Epithelial cell of proximal tubule (primary cell): ENCODE measurements around the gene CYP24A1. TPM values are rescaled to one million over a fixed set of nuclear protein-coding genes. Genes with fewer than 3 reads are reported as not detected.

Experiments used
- DNase-seq: peaks from one replicate; pipeline ENCODE4 v3.0.0-alpha.2; 2011; ENCODE audit warnings: low read depth
- H3K4me3 ChIP-seq: 2 replicates; pipeline ENCODE4 v1.5.1; 2011; ENCODE audit warnings: low read depth, mild to moderate bottlenecking, low read length
- CTCF ChIP-seq: conservative IDR thresholded peaks from 2 replicates; pipeline ENCODE4 v1.5.1; 2012; ENCODE audit warnings: low read depth, mild to moderate bottlenecking, low read length
- total RNA-seq: library from RNA; depleted of rRNA; stranded (reverse); fragments of >200 nt; gene quantifications from 2 replicates; pipeline ENCODE4 v1.2.3, GENCODE V29; 2015

CYP24A1 gene
- total RNA-seq, 1 donor from 2014 or later = 1.5 TPM

GRCh38 chr20:54151511-54152226, 22.1 kb downstream of the CYP24A1 start:
- H3K4me3 ChIP-seq = no peak overlapping the region
- no peak for TF ChIP-seq CTCF
- DNase-seq = no peak

GRCh38 chr20:54151075-54151439, 22.7 kb downstream of the CYP24A1 start:
- no peak for DNase-seq
- H3K4me3 ChIP-seq = no peak overlapping the region
- TF ChIP-seq CTCF = no peak

GRCh38 chr20:54149765-54150264, 24.0 kb downstream of the CYP24A1 start:
- no peak for DNase-seq
- TF ChIP-seq CTCF = no peak
- no peak overlapping the region for H3K4me3 ChIP-seq

- no peak overlapping the region for H3K4me3 ChIP-seq
- no peak for DNase-seq
- TF ChIP-seq CTCF = no peak
Measured at GRCh38 chr20:54148947-54149764, 24.6 kb downstream of the CYP24A1 start.

- DNase-seq = no peak
- TF ChIP-seq CTCF = no peak
- no peak overlapping the region for H3K4me3 ChIP-seq
Measured at GRCh38 chr20:54146672-54147071, 27.1 kb downstream of the CYP24A1 start.

GRCh38 chr20:54144847-54145414, 28.9 kb downstream of the CYP24A1 start:
- TF ChIP-seq CTCF = no peak
- no peak for DNase-seq
- H3K4me3 ChIP-seq = no peak overlapping the region
